H1 (cell line): ENCODE results near the gene LSM2. TPM values are rescaled to one million over a fixed set of nuclear protein-coding genes. Genes with fewer than 3 reads are reported as not detected.

ENCODE experiments used
- CTCF ChIA-PET: fragments of 300-600 bp; sonication (Branson Sonifier 250); formaldehyde crosslinking; loops from one replicate; lab custom pipeline; 2021; ENCODE audit not compliant: partially characterized antibody; lab: Charles Lee
- POLR2A ChIA-PET: fragments of 300-600 bp; sonication (Branson Sonifier 250); formaldehyde crosslinking; loops from one replicate; lab custom pipeline; 2021; ENCODE audit warnings: inconsistent platforms; ENCODE audit not compliant: partially characterized antibody; lab: Charles Lee
- DNase-seq, 2 experiments: peaks; one replicate each; pipeline versions ENCODE4 v3.0.0 to v3.0.0-alpha.2; 2010 to 2022; ENCODE audit warnings: low spot score in 2 of 2, low read depth in 1 of 2, mixed read lengths in 1 of 2
- FAIRE-seq: peaks from 2 replicates; lab custom pipeline; 2011; peaks lifted over from hg19 to GRCh38; lab: Jason Lieb, UNC
- H2AFZ ChIP-seq: 2 replicates; pipeline ENCODE4 v1.8.1; 2012; ENCODE audit warnings: low read length, inconsistent platforms
- H2AK5ac ChIP-seq: 2 replicates; pipeline ENCODE4 v1.6.1; 2013; ENCODE audit warnings: low read depth, low read length
- H2BK120ac ChIP-seq: replicated peaks from 2 replicates; pipeline ENCODE3; 2013; ENCODE audit warnings: low read depth, low read length, inconsistent platforms
- H2BK12ac ChIP-seq: 2 replicates; pipeline ENCODE4 v1.6.1; 2013; ENCODE audit warnings: low read depth, low read length
- H2BK15ac ChIP-seq: 2 replicates; pipeline ENCODE4 v1.6.1; 2013; ENCODE audit warnings: low read length
- H2BK20ac ChIP-seq: 2 replicates; pipeline ENCODE4 v1.6.1; 2013; ENCODE audit warnings: low read length
- H2BK5ac ChIP-seq: 2 replicates; pipeline ENCODE4 v1.6.1; 2013; ENCODE audit warnings: low read depth, low read length
- H3K14ac ChIP-seq: 2 replicates; pipeline ENCODE4 v1.6.1; 2013; ENCODE audit warnings: inconsistent platforms; ENCODE audit not compliant: insufficient read length
- H3K18ac ChIP-seq: 2 replicates; pipeline ENCODE4 v1.6.1; 2013; ENCODE audit warnings: low read length; ENCODE audit errors: extremely low read depth
- H3K23ac ChIP-seq: 2 replicates; pipeline ENCODE4 v1.6.1; 2013; ENCODE audit warnings: inconsistent platforms; ENCODE audit not compliant: insufficient read length
- H3K23me2 ChIP-seq: 2 replicates; pipeline ENCODE4 v1.6.1; 2013; ENCODE audit warnings: low read depth, low read length
- H3K27ac ChIP-seq: 2 replicates; pipeline ENCODE4 v1.6.1; 2011; ENCODE audit warnings: low read depth, low read length, inconsistent platforms
- H3K27me3 ChIP-seq, 4 experiments: replicated peaks in 1 of 4; 1 replicate in 1 of 4; 2 replicates in 3 of 4; pipeline versions ENCODE4 v1.6.1 to v1.8.1; 2011 to 2013; ENCODE audit warnings: low read length in 3 of 4, mild to moderate bottlenecking in 3 of 4, inconsistent platforms in 2 of 4, mixed read lengths in 2 of 4, moderate library complexity in 1 of 4; ENCODE audit not compliant: control insufficient read depth in 3 of 4, insufficient read depth in 3 of 4; ENCODE audit errors: extremely low read depth in 1 of 4
- H3K36me3 ChIP-seq, 4 experiments: 2 replicates each; pipeline versions ENCODE4 v1.6.1 to v1.8.1; 2011 to 2013; ENCODE audit warnings: mild to moderate bottlenecking in 4 of 4, low read length in 3 of 4, moderate library complexity in 2 of 4, control low read depth in 1 of 4, inconsistent platforms in 1 of 4; ENCODE audit not compliant: insufficient read depth in 4 of 4, control insufficient read depth in 2 of 4
- H3K4ac ChIP-seq: replicated peaks from 2 replicates; pipeline ENCODE3; 2013; ENCODE audit warnings: low read length, low read depth, mixed read lengths, inconsistent platforms; ENCODE audit not compliant: insufficient read length
- H3K4me1 ChIP-seq, 4 experiments: replicated peaks in 1 of 4; 1 replicate in 1 of 4; 2 replicates in 3 of 4; pipeline versions ENCODE4 v1.6.1 to v1.8.1; 2011 to 2013; ENCODE audit warnings: low read length in 3 of 4, inconsistent platforms in 2 of 4, mixed read lengths in 1 of 4; ENCODE audit not compliant: insufficient read depth in 4 of 4, control insufficient read depth in 3 of 4
- H3K4me2 ChIP-seq, 2 experiments: 2 replicates each; pipeline versions ENCODE4 v1.6.1 to v1.8.1; 2011 to 2013; ENCODE audit warnings: low read depth in 2 of 2, low read length in 2 of 2, control low read depth in 1 of 2, inconsistent platforms in 1 of 2, mild to moderate bottlenecking in 1 of 2; ENCODE audit not compliant: insufficient read depth in 1 of 2
- H3K4me3 ChIP-seq, 4 experiments: fragments of 200-600, 300-600 bp in 1 of 4; sonication (generic), shearing (Covaris generic), sonication (Bioruptor Twin) in 1 of 4; 2 replicates each; pipeline versions ENCODE4 v1.5.1 to v1.8.1; 2011 to 2016; ENCODE audit warnings: low read length in 4 of 4, low read depth in 3 of 4, control low read depth in 2 of 4, inconsistent platforms in 2 of 4, mild to moderate bottlenecking in 2 of 4, mixed read lengths in 1 of 4, moderate library complexity in 1 of 4; ENCODE audit not compliant: insufficient read depth in 2 of 4; ENCODE audit errors: extremely low read depth in 1 of 4
- H3K56ac ChIP-seq: replicated peaks from 2 replicates; pipeline ENCODE3; 2013; ENCODE audit warnings: low read depth, mild to moderate bottlenecking, mixed read lengths, low read length, inconsistent platforms; ENCODE audit not compliant: insufficient read length
- H3K79me1 ChIP-seq: 2 replicates; pipeline ENCODE4 v1.6.1; 2013; ENCODE audit warnings: low read depth, low read length, control low read depth
- H3K79me2 ChIP-seq, 2 experiments: 2 replicates each; pipeline versions ENCODE4 v1.6.1 to v1.8.1; 2012 to 2013; ENCODE audit warnings: low read length in 2 of 2, mild to moderate bottlenecking in 2 of 2, inconsistent platforms in 1 of 2; ENCODE audit not compliant: insufficient read depth in 2 of 2, control insufficient read depth in 1 of 2
- H3K9ac ChIP-seq, 4 experiments: replicated peaks in 1 of 4; 1 replicate in 1 of 4; 2 replicates in 3 of 4; pipeline versions ENCODE4 v1.6.1 to v1.8.1; 2011 to 2013; ENCODE audit warnings: low read depth in 3 of 4, low read length in 3 of 4, control low read depth in 2 of 4, mild to moderate bottlenecking in 2 of 4, moderate library complexity in 2 of 4, inconsistent platforms in 1 of 4; ENCODE audit errors: extremely low read depth in 1 of 4
- H3K9me3 ChIP-seq, 2 experiments: 2 replicates each; pipeline versions ENCODE4 v1.6.1 to v1.8.1; 2012 to 2013; ENCODE audit warnings: mild to moderate bottlenecking in 2 of 2, moderate library complexity in 2 of 2, control low read depth in 1 of 2, inconsistent platforms in 1 of 2, low read depth in 1 of 2, low read length in 1 of 2, mixed read lengths in 1 of 2; ENCODE audit not compliant: insufficient read depth in 2 of 2
- H4K20me1 ChIP-seq, 2 experiments: replicated peaks in 1 of 2; 2 replicates each; pipeline versions ENCODE3 to v1.8.1; 2011 to 2013; ENCODE audit warnings: inconsistent platforms in 2 of 2, low read length in 2 of 2, mild to moderate bottlenecking in 1 of 2; ENCODE audit not compliant: insufficient read depth in 2 of 2, control insufficient read depth in 1 of 2
- H4K5ac ChIP-seq: 2 replicates; pipeline ENCODE4 v1.6.1; 2013; ENCODE audit warnings: low read length, low read depth, mixed read lengths, inconsistent platforms; ENCODE audit not compliant: insufficient read length
- H4K8ac ChIP-seq: 2 replicates; pipeline ENCODE4 v1.8.0; 2013; ENCODE audit warnings: mild to moderate bottlenecking, moderate library complexity, low read length, inconsistent platforms; ENCODE audit not compliant: insufficient read depth; ENCODE audit errors: extremely low read depth
- H4K91ac ChIP-seq: replicated peaks from 2 replicates; pipeline ENCODE3; 2013; ENCODE audit warnings: low read length, mixed read lengths, inconsistent platforms; ENCODE audit not compliant: insufficient read length
- BRCA1 ChIP-seq: IDR thresholded peaks from 2 replicates; pipeline ENCODE4 v1.6.1; 2012; ENCODE audit warnings: low read depth, low read length, improper control_type of control experiment
- CTBP2 ChIP-seq: IDR thresholded peaks from 2 replicates; pipeline ENCODE4 v1.7.0; 2011; ENCODE audit warnings: borderline replicate concordance, mild to moderate bottlenecking, moderate library complexity, mixed read lengths, low read length; ENCODE audit not compliant: insufficient read depth, insufficient read length
- JUND ChIP-seq: IDR thresholded peaks from 2 replicates; pipeline ENCODE4 v1.6.1; 2011; ENCODE audit warnings: mild to moderate bottlenecking, improper control_type of control experiment, low read length
- NRF1 ChIP-seq: IDR thresholded peaks from 2 replicates; pipeline ENCODE4 v1.6.1; 2011; ENCODE audit warnings: mild to moderate bottlenecking, low read depth, low read length, improper control_type of control experiment
- POLR2AphosphoS5 ChIP-seq: IDR thresholded peaks from 2 replicates; pipeline ENCODE4 v1.6.1; 2011; ENCODE audit warnings: low read depth, low read length
- SIN3A ChIP-seq, 2 experiments: IDR thresholded peaks in 1 of 2; conservative IDR thresholded peaks in 1 of 2; 2 replicates each; pipeline ENCODE4 v1.6.1; 2011 to 2012; ENCODE audit warnings: low read length in 2 of 2, improper control_type of control experiment in 1 of 2, low read depth in 1 of 2, mild to moderate bottlenecking in 1 of 2
- TAF7 ChIP-seq: optimal IDR thresholded peaks from 2 replicates; pipeline ENCODE3; 2011; ENCODE audit warnings: low read depth, mild to moderate bottlenecking, inconsistent platforms, low read length, moderate library complexity, borderline replicate concordance
- WGBS, 2 experiments: shearing (Covaris generic) in 1 of 2; methylation state at CpG; one replicate each; pipeline versions ENCODE4 v1.1.6 to v1.1.7; 2013 to 2015; ENCODE audit warnings: low lambda C conversion rate in 2 of 2, mixed read lengths in 2 of 2, inconsistent platforms in 1 of 2, low coverage in 1 of 2, missing lambda C conversion rate in 1 of 2; ENCODE audit not compliant: insufficient replicate concordance in 2 of 2, insufficient coverage in 1 of 2, insufficient read length in 1 of 2; ENCODE audit errors: extremely low coverage in 1 of 2, missing lambda C conversion rate in 1 of 2; 5-methylcytosine and 5-hydroxymethylcytosine counted together
- polyA plus RNA-seq, 7 experiments: library from polyadenylated mRNA; depleted of rRNA in 3 of 7; stranded (reverse) in 5 of 7; unstranded in 2 of 7; fragments of >200 nt in 5 of 7; fragments of 200-250 nt in 2 of 7; gene quantifications; 1 replicate in 5 of 7; 2 replicates in 1 of 7; 4 replicates in 1 of 7; pipeline versions ENCODE4 v1.2.1 to v1.2.3, GENCODE V29; 2011 to 2013; ENCODE audit warnings: missing spikeins in 2 of 7, mixed read lengths in 2 of 7
- total RNA-seq: library from RNA; stranded (reverse); fragmentation: NEBNext Ultra II Directional; extraction: Animal tissue kit (Norgen Biotek cat#: 25700); gene quantifications from 2 replicates; pipeline ENCODE4 v1.2.1, GENCODE V29; 2021
- TF ChIP-seq, protein P1 (sequence below): IDR thresholded peaks from 2 replicates; pipeline ENCODE4 v1.6.1; 2011; ENCODE audit warnings: low read depth, mild to moderate bottlenecking, low read length; ENCODE audit not compliant: insufficient read depth
- TF ChIP-seq, protein P2 (sequence below): IDR thresholded peaks from 2 replicates; pipeline ENCODE4 v1.6.1; 2012; ENCODE audit warnings: inconsistent platforms
- TF ChIP-seq, protein P3 (sequence below): IDR thresholded peaks from 2 replicates; pipeline ENCODE4 v1.6.1; 2011; ENCODE audit warnings: low read length, improper control_type of control experiment

The LSM2 gene
- total and polyA plus RNA-seq, 2 of the 8 experiments (the other 6 are each of a cell fraction or from before 2014, with no cell fraction given) = 127 to 168 TPM

DNA sequence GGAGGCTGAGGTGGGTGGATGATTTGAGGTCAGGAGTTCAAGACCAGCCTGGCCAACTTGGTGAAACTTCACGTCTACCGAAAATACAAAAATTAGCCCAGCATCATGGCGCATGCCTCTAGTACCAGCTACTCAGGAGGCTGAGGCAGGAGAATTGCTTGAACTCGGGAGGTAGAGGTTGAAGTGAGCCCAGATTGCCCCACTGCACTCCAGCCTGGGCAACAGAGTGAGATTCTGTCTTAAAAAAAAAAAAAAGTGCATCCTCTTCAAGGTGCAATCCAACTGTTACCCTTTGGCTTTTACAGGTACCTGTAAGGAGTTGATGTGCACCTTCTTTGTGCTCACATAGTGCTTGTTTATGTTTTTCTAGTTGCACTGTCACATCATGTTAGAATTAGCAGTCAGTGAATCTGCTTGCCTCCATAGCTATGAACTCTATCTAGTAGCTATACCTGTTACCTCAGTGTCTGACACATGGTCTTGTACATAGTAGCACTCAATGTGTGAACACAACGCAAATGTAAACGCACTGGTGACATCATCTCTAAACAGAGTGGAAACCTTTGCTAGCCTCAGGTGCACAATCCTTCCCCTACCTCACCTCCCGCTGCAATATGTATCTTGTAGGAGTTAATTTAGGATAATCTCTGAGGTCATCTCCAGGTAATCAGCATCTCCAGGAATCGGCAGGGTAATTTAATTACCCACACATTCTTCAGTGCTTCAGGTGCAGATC, 57.3 kb downstream of the LSM2 start:
- POLR2A ChIA-PET = interaction anchor here (0.7 to 4.8 kb wide), 10 partner anchors 9 to 219 kb away, joined by 3 to 33 read pairs (median 3); partner anchors contain the start of genes HSPA1B, MSH5 and VARS1
- Histone ChIP-seq H4K5ac (no peak overlapping the region), H3K9me3 (no peaks in the 10 kb centered on the region), H3K18ac (no peak overlapping the region), H2BK15ac (no peak overlapping the region), H2AFZ (no peak overlapping the region), H3K4me2 (no peak overlapping the region), H3K27me3 (no peaks in the 10 kb centered on the region), H3K4me3 (no peak overlapping the region), H3K79me2 (no peaks in the 10 kb centered on the region), H2AK5ac (no peak overlapping the region), H2BK5ac (no peak overlapping the region), H3K4ac (no peak overlapping the region), H3K27ac (no peak overlapping the region), H2BK12ac (no peak overlapping the region), H4K8ac (no peak overlapping the region), H4K20me1 (no peaks in the 10 kb centered on the region), H3K14ac (no peak overlapping the region), H3K79me1 (no peaks in the 10 kb centered on the region), H3K36me3 (peaks cover 0 to 7% (median 0%) of the 10 kb centered on the region in 4 experiments; a peak in 2 of 8 replicates), H3K4me1 (no peaks in the 10 kb centered on the region), H4K91ac (no peak overlapping the region), H3K23ac (no peak overlapping the region), H3K9ac (no peak overlapping the region), H2BK20ac (no peak overlapping the region), H3K56ac (no peak overlapping the region), H3K23me2 (no peaks in the 10 kb centered on the region), H2BK120ac (no peak overlapping the region)
- DNase-seq (no peak), FAIRE-seq (no peak)
- WGBS, 2 experiments = 93% methylated on average over 8 of the region's 8 CpGs; no CpG with 5 or more reads in 1 of the 2 experiments
- CTCF ChIA-PET = interaction anchor here (0.6 to 4.2 kb wide), 11 partner anchors 9 to 1634 kb away, joined by 3 to 25 read pairs (median 3); partner anchors contain the start of genes CLIC1, DDAH2 and MSH5
- TF ChIP-seq SIN3A (conservative IDR thresholded peaks at IDR 0.05 in 1 of 2, IDR thresholded peaks at IDR 0.05 in 1 of 2; ENCODE audit: low read depth in 1 of 2, low read length in 2 of 2) (no peak), BRCA1 (no peak), CTBP2 (no peak), TAF7 (no peak), NRF1 (no peak), JUND (no peak), POLR2AphosphoS5 (no peak)
- TF ChIP-seq, protein P1, sequence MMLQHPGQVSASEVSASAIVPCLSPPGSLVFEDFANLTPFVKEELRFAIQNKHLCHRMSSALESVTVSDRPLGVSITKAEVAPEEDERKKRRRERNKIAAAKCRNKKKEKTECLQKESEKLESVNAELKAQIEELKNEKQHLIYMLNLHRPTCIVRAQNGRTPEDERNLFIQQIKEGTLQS = no peak
- TF ChIP-seq, protein P2, sequence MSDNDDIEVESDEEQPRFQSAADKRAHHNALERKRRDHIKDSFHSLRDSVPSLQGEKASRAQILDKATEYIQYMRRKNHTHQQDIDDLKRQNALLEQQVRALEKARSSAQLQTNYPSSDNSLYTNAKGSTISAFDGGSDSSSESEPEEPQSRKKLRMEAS = no peak
- TF ChIP-seq, protein P3, sequence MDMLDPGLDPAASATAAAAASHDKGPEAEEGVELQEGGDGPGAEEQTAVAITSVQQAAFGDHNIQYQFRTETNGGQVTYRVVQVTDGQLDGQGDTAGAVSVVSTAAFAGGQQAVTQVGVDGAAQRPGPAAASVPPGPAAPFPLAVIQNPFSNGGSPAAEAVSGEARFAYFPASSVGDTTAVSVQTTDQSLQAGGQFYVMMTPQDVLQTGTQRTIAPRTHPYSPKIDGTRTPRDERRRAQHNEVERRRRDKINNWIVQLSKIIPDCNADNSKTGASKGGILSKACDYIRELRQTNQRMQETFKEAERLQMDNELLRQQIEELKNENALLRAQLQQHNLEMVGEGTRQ = no peak
